Measurements from ENCODE around the gene RAB10. TPM values are rescaled to one million over a fixed set of nuclear protein-coding genes. Genes with fewer than 3 reads are reported as not detected.
A peak's percentile ranks its signal among the peaks of the same experiment; 100 is the strongest.

The RAB10 gene
- polyA plus RNA-seq, 4 donors: 39.7 to 79.3 (median 56.9) TPM

DNA sequence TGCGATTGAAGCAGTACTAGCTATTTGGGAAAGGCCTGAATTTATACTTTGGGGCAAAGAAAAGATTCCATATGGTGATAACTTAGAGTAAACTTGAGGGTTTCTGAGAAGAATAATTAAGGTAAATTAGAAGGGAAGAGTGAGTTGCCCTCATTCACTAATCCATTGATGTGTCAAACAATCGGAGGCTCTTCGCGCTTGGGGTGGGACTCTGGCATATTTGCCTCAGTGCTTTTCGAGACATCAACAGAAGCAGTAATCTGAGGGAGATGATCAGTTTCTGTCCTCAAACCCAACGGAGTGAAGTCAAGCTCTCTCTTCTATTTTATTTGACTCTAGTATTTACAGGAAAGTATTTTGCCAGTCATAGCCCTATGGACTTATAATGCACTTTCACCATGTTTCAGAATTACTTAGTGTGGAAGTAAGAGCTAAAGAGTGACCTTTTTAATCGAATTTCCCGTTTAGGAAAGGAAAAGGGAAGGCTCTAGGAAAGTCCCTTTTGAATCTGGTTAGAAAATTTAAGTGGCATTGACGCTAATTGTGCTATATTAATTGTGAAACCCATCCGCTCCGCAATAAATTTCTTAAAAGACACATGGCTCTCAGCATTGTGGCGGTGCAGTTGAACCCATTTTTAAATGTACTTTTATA lies 1.3 kb downstream of the RAB10 start:
- Histone ChIP-seq H3K4me3 (ENCODE audit: low read depth in 1 of 3, low read length in 3 of 3) (peak overlapping the region; percentile 93 to 96 (median 95)), H3K4me1 (ENCODE audit: control insufficient read depth in 3 of 3, insufficient read depth in 2 of 3, low read depth in 1 of 3, low read length in 2 of 3) (peaks cover 3 to 9% (median 4%) of the 10 kb centered on the region in 3 donors), H3K27ac (ENCODE audit: low read depth in 1 of 3, low read length in 2 of 3) (peak overlapping the region; percentile 3 to 100 (median 98)), H3K27me3 (ENCODE audit: control insufficient read depth in 3 of 3, insufficient read depth in 3 of 3, low read length in 3 of 3) (no peaks in the 10 kb centered on the region), H3K36me3 (ENCODE audit: control insufficient read depth in 3 of 3, insufficient read depth in 2 of 3, low read depth in 1 of 3, low read length in 3 of 3) (peaks cover 0 to 25% (median 2%) of the 10 kb centered on the region in 3 donors), H3K9me3 (ENCODE audit: control insufficient read depth in 2 of 2, insufficient read depth in 1 of 2, low read depth in 1 of 2, low read length in 1 of 2) (no peaks in the 10 kb centered on the region)
- WGBS, 3 donors: 1% methylated on average over 12 of the region's 12 CpGs
- peak; percentile 24 to 36 for DNase-seq
- no peak for FAIRE-seq

DNA sequence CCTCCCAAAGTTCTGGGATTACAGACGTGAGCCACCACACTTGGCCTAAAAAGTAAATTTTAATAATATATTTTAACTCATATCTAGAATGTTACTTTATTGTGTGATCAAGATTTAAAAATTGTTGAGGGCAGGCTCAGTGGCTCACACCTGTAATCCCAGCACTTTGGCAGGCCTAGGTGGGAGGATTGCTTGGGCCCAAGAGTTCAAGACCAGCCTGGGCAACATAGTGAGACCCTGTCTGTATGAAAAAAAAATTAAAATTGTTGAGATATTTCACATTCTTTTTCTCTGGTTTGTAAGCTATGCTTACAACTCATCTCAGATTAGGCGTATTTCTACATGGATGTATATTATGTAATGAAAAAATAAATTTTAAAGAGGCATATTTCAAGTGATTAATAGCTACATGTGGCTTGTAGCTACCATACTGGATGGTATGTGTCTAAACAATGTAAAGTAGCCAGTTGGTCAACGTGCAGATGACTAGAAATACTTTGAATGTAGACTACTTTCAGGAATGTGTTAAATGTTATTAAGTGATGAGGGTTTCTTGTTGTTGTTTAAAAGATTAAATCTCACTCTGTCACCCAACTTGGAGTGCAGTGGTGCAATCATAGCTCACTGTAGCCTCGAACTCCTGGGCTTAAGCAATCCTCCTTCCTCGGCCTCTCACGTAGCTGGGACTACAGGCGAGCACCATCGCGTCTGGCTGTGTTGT lies 5.9 kb downstream of the RAB10 start:
- H3K9me3 ChIP-seq (ENCODE audit: control insufficient read depth in 2 of 2, insufficient read depth in 1 of 2, low read depth in 1 of 2, low read length in 1 of 2): no peaks in the 10 kb centered on the region
- H3K4me3 ChIP-seq (ENCODE audit: low read depth in 1 of 3, low read length in 3 of 3): no peak overlapping the region
- no peak overlapping the region for H3K27ac ChIP-seq (ENCODE audit: low read depth in 1 of 3, low read length in 2 of 3)
- H3K36me3 ChIP-seq (ENCODE audit: control insufficient read depth in 3 of 3, insufficient read depth in 2 of 3, low read depth in 1 of 3, low read length in 3 of 3): peaks cover 0 to 29% (median 2%) of the 10 kb centered on the region in 3 donors
- DNase-seq (no peak), FAIRE-seq (no peak)
- no peaks in the 10 kb centered on the region for H3K27me3 ChIP-seq (ENCODE audit: control insufficient read depth in 3 of 3, insufficient read depth in 3 of 3, low read length in 3 of 3)
- WGBS, 3 donors: 73 to 77% (median 76%) methylated on average over 9 of the region's 9 CpGs
- peaks cover 2 to 13% (median 3%) of the 10 kb centered on the region in 3 donors for H3K4me1 ChIP-seq (ENCODE audit: control insufficient read depth in 3 of 3, insufficient read depth in 2 of 3, low read depth in 1 of 3, low read length in 2 of 3)

GRCh38 chr2:26043109-26043508 lies 9.2 kb downstream of the RAB10 start:
- FAIRE-seq (no peak), DNase-seq (no peak)
- no peak overlapping the region for H3K4me3 ChIP-seq (ENCODE audit: low read depth in 1 of 3, low read length in 3 of 3)
- H3K4me1 ChIP-seq (ENCODE audit: control insufficient read depth in 3 of 3, insufficient read depth in 2 of 3, low read depth in 1 of 3, low read length in 2 of 3): peaks cover 0 to 6% (median 3%) of the 10 kb centered on the region in 3 donors
- no peaks in the 10 kb centered on the region for H3K27me3 ChIP-seq (ENCODE audit: control insufficient read depth in 3 of 3, insufficient read depth in 3 of 3, low read length in 3 of 3)
- no peak overlapping the region for H3K27ac ChIP-seq (ENCODE audit: low read depth in 1 of 3, low read length in 2 of 3)
- H3K36me3 ChIP-seq (ENCODE audit: control insufficient read depth in 3 of 3, insufficient read depth in 2 of 3, low read depth in 1 of 3, low read length in 3 of 3): peaks cover 0 to 25% (median 2%) of the 10 kb centered on the region in 3 donors
- WGBS, 3 donors: 87 to 94% (median 92%) methylated on average over 5 of the region's 5 CpGs
- no peaks in the 10 kb centered on the region for H3K9me3 ChIP-seq (ENCODE audit: control insufficient read depth in 2 of 2, insufficient read depth in 1 of 2, low read depth in 1 of 2, low read length in 1 of 2)

- Histone ChIP-seq H3K4me1 (ENCODE audit: control insufficient read depth in 3 of 3, insufficient read depth in 2 of 3, low read depth in 1 of 3, low read length in 2 of 3) (peaks cover 0 to 6% (median 3%) of the 10 kb centered on the region in 3 donors), H3K27me3 (ENCODE audit: control insufficient read depth in 3 of 3, insufficient read depth in 3 of 3, low read length in 3 of 3) (no peaks in the 10 kb centered on the region), H3K27ac (ENCODE audit: low read depth in 1 of 3, low read length in 2 of 3) (peak overlapping the region; percentile 20 to 70 (median 68)), H3K36me3 (ENCODE audit: control insufficient read depth in 3 of 3, insufficient read depth in 2 of 3, low read depth in 1 of 3, low read length in 3 of 3) (peaks cover 0 to 19% (median 0%) of the 10 kb centered on the region in 3 donors), H3K9me3 (ENCODE audit: control insufficient read depth in 2 of 2, insufficient read depth in 1 of 2, low read depth in 1 of 2, low read length in 1 of 2) (no peaks in the 10 kb centered on the region), H3K4me3 (ENCODE audit: low read depth in 1 of 3, low read length in 3 of 3) (peak overlapping the region in 1 of 3 donors; percentile 11)
- FAIRE-seq (no peak), DNase-seq (peak; percentile 79)
- WGBS, 3 donors: 18 to 36% (median 22%) methylated on average over 8 of the region's 8 CpGs
Observed at GRCh38 chr2:26043862-26044696, 10.2 kb downstream of the RAB10 start.

- WGBS, 3 donors: 74 to 78% (median 77%) methylated on average over 3 of the region's 3 CpGs
- DNase-seq: no peak
- no peak overlapping the region for H3K4me3 ChIP-seq (ENCODE audit: low read depth in 1 of 3, low read length in 3 of 3)
- H3K4me1 ChIP-seq (ENCODE audit: control insufficient read depth in 3 of 3, insufficient read depth in 2 of 3, low read depth in 1 of 3, low read length in 2 of 3): peaks cover 0 to 3% (median 0%) of the 10 kb centered on the region in 3 donors
- peaks cover 0 to 17% (median 0%) of the 10 kb centered on the region in 3 donors for H3K36me3 ChIP-seq (ENCODE audit: control insufficient read depth in 3 of 3, insufficient read depth in 2 of 3, low read depth in 1 of 3, low read length in 3 of 3)
- no peak for FAIRE-seq
- H3K27me3 ChIP-seq (ENCODE audit: control insufficient read depth in 3 of 3, insufficient read depth in 3 of 3, low read length in 3 of 3): no peaks in the 10 kb centered on the region
- no peaks in the 10 kb centered on the region for H3K9me3 ChIP-seq (ENCODE audit: control insufficient read depth in 2 of 2, insufficient read depth in 1 of 2, low read depth in 1 of 2, low read length in 1 of 2)
- no peak overlapping the region for H3K27ac ChIP-seq (ENCODE audit: low read depth in 1 of 3, low read length in 2 of 3)
Observed at GRCh38 chr2:26048791-26049190, 14.9 kb downstream of the RAB10 start.

DNA sequence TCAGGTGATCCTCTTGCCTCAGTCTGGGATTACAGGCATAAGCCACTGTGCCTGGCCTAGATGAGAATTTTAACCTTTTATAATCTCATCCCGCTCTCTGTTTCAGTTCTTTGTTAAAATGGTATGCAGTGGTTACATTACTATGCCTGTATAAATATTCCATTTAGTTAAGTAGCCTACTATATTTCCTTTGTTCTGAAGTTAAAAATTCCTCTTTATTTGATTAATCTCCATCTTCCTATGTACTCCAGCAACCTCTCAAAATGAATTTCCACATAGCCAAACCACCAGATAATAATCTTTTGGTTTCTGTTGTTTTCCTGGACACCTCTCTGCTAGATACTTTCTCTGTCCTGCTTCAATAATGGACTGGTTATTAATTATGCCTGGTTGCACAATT lies 15.8 kb downstream of the RAB10 start:
- Histone ChIP-seq H3K27ac (ENCODE audit: low read depth in 1 of 3, low read length in 2 of 3) (no peak overlapping the region), H3K9me3 (ENCODE audit: control insufficient read depth in 2 of 2, insufficient read depth in 1 of 2, low read depth in 1 of 2, low read length in 1 of 2) (no peaks in the 10 kb centered on the region), H3K27me3 (ENCODE audit: control insufficient read depth in 3 of 3, insufficient read depth in 3 of 3, low read length in 3 of 3) (no peaks in the 10 kb centered on the region), H3K4me3 (ENCODE audit: low read depth in 1 of 3, low read length in 3 of 3) (no peak overlapping the region), H3K4me1 (ENCODE audit: control insufficient read depth in 3 of 3, insufficient read depth in 2 of 3, low read depth in 1 of 3, low read length in 2 of 3) (no peaks in the 10 kb centered on the region), H3K36me3 (ENCODE audit: control insufficient read depth in 3 of 3, insufficient read depth in 2 of 3, low read depth in 1 of 3, low read length in 3 of 3) (peaks cover 0 to 17% (median 0%) of the 10 kb centered on the region in 3 donors)
- DNase-seq (no peak), FAIRE-seq (no peak)
- WGBS, 3 donors: 95 to 96% (median 95%) methylated on average over 1 of the region's 1 CpG

DNA sequence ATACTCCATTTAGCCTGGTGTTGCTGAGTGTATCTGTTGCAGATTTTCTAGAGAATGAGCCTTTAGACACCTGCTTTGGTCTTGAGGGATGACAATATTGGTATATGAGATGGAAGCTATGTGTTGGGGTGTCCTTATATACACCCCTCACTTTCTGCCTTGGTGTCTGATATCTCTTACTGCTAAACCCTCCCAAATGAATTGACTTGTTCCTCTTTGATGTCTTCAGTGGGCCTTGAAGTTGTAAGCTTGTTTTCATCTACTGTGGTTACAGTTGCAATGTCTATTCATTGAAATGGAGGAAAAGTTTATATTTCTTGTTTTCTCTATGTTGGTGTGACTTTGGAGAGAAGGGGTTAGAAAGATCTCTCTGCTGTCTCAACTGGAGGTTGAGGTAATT lies 18.9 kb downstream of the RAB10 start:
- no peaks in the 10 kb centered on the region for H3K4me1 ChIP-seq (ENCODE audit: control insufficient read depth in 3 of 3, insufficient read depth in 2 of 3, low read depth in 1 of 3, low read length in 2 of 3)
- no peaks in the 10 kb centered on the region for H3K27me3 ChIP-seq (ENCODE audit: control insufficient read depth in 3 of 3, insufficient read depth in 3 of 3, low read length in 3 of 3)
- FAIRE-seq (no peak), DNase-seq (no peak)
- no peaks in the 10 kb centered on the region for H3K9me3 ChIP-seq (ENCODE audit: control insufficient read depth in 2 of 2, insufficient read depth in 1 of 2, low read depth in 1 of 2, low read length in 1 of 2)
- peaks cover 0 to 21% (median 0%) of the 10 kb centered on the region in 3 donors for H3K36me3 ChIP-seq (ENCODE audit: control insufficient read depth in 3 of 3, insufficient read depth in 2 of 3, low read depth in 1 of 3, low read length in 3 of 3)
- H3K27ac ChIP-seq (ENCODE audit: low read depth in 1 of 3, low read length in 2 of 3): no peak overlapping the region
- H3K4me3 ChIP-seq (ENCODE audit: low read depth in 1 of 3, low read length in 3 of 3): no peak overlapping the region

DNA sequence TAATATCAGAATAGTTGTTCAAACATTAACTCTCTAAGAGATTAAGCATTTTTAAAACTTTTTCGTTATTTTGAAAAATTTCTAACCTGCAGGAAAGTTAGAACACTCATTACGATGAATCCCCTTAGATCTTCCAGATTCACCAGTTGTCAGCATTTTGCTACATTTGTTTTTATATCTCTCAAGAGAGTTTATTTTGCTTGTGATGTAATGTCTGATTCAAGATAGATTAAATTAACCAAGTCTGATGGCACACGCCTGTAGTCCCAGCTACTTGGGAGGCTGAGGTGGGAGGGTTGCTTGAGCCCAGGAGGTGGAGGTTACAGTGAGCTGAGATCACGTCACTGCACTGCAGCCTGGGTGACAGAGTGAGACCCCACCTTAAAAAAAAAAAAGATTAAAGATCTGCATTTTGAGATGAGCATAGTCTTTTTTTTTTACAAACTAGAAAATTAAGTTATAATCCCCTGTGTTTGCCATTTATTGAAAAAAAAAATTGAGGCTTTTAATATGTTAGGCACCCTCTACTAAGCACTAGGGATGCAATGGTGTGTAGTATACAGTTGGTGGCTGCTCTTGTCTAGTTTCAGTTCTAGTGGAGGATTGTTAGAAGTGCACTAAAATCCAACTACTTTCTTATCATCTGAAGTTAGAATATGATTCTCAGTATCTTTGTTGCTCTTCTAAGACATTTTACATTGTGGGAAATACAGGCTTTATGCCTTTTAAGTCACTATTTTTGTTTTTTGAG lies 20.9 kb downstream of the RAB10 start:
- H3K36me3 ChIP-seq (ENCODE audit: control insufficient read depth in 3 of 3, insufficient read depth in 2 of 3, low read depth in 1 of 3, low read length in 3 of 3): peaks cover 0 to 19% (median 0%) of the 10 kb centered on the region in 3 donors
- H3K27me3 ChIP-seq (ENCODE audit: control insufficient read depth in 3 of 3, insufficient read depth in 3 of 3, low read length in 3 of 3): no peaks in the 10 kb centered on the region
- H3K9me3 ChIP-seq (ENCODE audit: control insufficient read depth in 2 of 2, insufficient read depth in 1 of 2, low read depth in 1 of 2, low read length in 1 of 2): no peaks in the 10 kb centered on the region
- FAIRE-seq (no peak), DNase-seq (no peak)
- no peak overlapping the region for H3K27ac ChIP-seq (ENCODE audit: low read depth in 1 of 3, low read length in 2 of 3)
- 75 to 80% (median 75%) methylated on average over 4 of the region's 4 CpGs for WGBS, 3 donors
- no peaks in the 10 kb centered on the region for H3K4me1 ChIP-seq (ENCODE audit: control insufficient read depth in 3 of 3, insufficient read depth in 2 of 3, low read depth in 1 of 3, low read length in 2 of 3)
- H3K4me3 ChIP-seq (ENCODE audit: low read depth in 1 of 3, low read length in 3 of 3): no peak overlapping the region

Measured in small intestine (tissue), 7 donors.